IMR-90 (cell line): ENCODE measurements around the gene SERPINE2. TPM values are rescaled to one million over a fixed set of nuclear protein-coding genes. Genes with fewer than 3 reads are reported as not detected.

ENCODE experiments used
- ATAC-seq: fragments of 200-7000 bp; cut with Tn5 transposase; 2 replicates; pipeline ENCODE4 v1.9.1; 2020; ENCODE audit warnings: low read depth, mild to moderate bottlenecking, moderate library complexity
- BruUV-seq: library from RNA; stranded (reverse); fragments of 400-500 nt; replicated peaks from 2 replicates; lab custom pipeline; 2021; lab: Mats Ljungman, UMichigan
- CTCF ChIA-PET: fragments of 300-600 bp; formaldehyde crosslinking; extraction: SDS; loops from one replicate; lab custom pipeline; 2021; ENCODE audit warnings: antibody characterized with exemption; lab: Yijun Ruan, JAX
- POLR2A ChIA-PET: fragments of 300-600 bp; sonication (Branson Sonifier 250); formaldehyde crosslinking; loops from one replicate; lab custom pipeline; 2022; ENCODE audit warnings: antibody characterized with exemption; ENCODE audit not compliant: unreplicated experiment; lab: Charles Lee
- DNase-seq: peaks from one replicate; pipeline ENCODE4 v3.0.0; 2013
- H2AFZ ChIP-seq: replicated peaks from 2 replicates; pipeline ENCODE3; 2013; ENCODE audit warnings: low read length, mild to moderate bottlenecking; ENCODE audit not compliant: poor library complexity
- H2AK5ac ChIP-seq: 2 replicates; pipeline ENCODE4 v1.6.1; 2013; ENCODE audit warnings: low read depth, low read length, inconsistent platforms
- H2AK9ac ChIP-seq: replicated peaks from 2 replicates; pipeline ENCODE3; 2013; ENCODE audit warnings: mild to moderate bottlenecking, low read depth, low read length, moderate library complexity; ENCODE audit not compliant: poor library complexity
- H2BK120ac ChIP-seq: 2 replicates; pipeline ENCODE4 v1.6.1; 2013; ENCODE audit warnings: low read depth, low read length, inconsistent platforms
- H2BK15ac ChIP-seq: 3 replicates; pipeline ENCODE4 v1.6.1; 2013; ENCODE audit warnings: low read depth, low read length, inconsistent platforms
- H2BK20ac ChIP-seq: 2 replicates; pipeline ENCODE4 v1.6.1; 2013; ENCODE audit warnings: low read depth, mild to moderate bottlenecking, inconsistent platforms, low read length, moderate library complexity
- H2BK5ac ChIP-seq: 2 replicates; pipeline ENCODE4 v1.6.1; 2013; ENCODE audit warnings: mild to moderate bottlenecking, low read depth, low read length, inconsistent platforms; ENCODE audit not compliant: poor library complexity, severe bottlenecking
- H3K14ac ChIP-seq: replicated peaks from 2 replicates; pipeline ENCODE4 v1.6.1; 2013; ENCODE audit warnings: low read depth, low read length, inconsistent platforms
- H3K18ac ChIP-seq: 2 replicates; pipeline ENCODE4 v1.6.1; 2013; ENCODE audit warnings: low read depth, low read length, control low read depth
- H3K23ac ChIP-seq: 2 replicates; pipeline ENCODE4 v1.6.1; 2013; ENCODE audit warnings: low read depth, low read length, inconsistent platforms
- H3K27ac ChIP-seq: 2 replicates; pipeline ENCODE4 v1.5.1; 2013; ENCODE audit warnings: mild to moderate bottlenecking, control low read depth, low read length; ENCODE audit not compliant: insufficient read depth
- H3K27me3 ChIP-seq: 2 replicates; pipeline ENCODE4 v1.6.1; 2013; ENCODE audit warnings: low read length; ENCODE audit not compliant: control insufficient read depth, insufficient read depth
- H3K36me3 ChIP-seq: 2 replicates; pipeline ENCODE4 v1.6.1; 2013; ENCODE audit warnings: low read length, mixed read lengths; ENCODE audit not compliant: control insufficient read depth, insufficient read depth
- H3K4ac ChIP-seq: 2 replicates; pipeline ENCODE4 v1.6.1; 2013; ENCODE audit warnings: low read depth, low read length, inconsistent platforms
- H3K4me1 ChIP-seq: 2 replicates; pipeline ENCODE4 v1.6.1; 2013; ENCODE audit warnings: low read length, mixed read lengths; ENCODE audit not compliant: control insufficient read depth, insufficient read depth
- H3K4me2 ChIP-seq: 2 replicates; pipeline ENCODE4 v1.6.1; 2013; ENCODE audit warnings: low read depth, mild to moderate bottlenecking, control low read depth, low read length, moderate library complexity
- H3K4me3 ChIP-seq: 2 replicates; pipeline ENCODE4 v1.5.1; 2013; ENCODE audit warnings: low read depth, mild to moderate bottlenecking, control low read depth, low read length, moderate library complexity; ENCODE audit not compliant: insufficient read depth
- H3K56ac ChIP-seq: 2 replicates; pipeline ENCODE4 v1.6.1; 2013; ENCODE audit warnings: low read length, inconsistent platforms; ENCODE audit not compliant: insufficient read depth; ENCODE audit errors: extremely low read depth
- H3K79me1 ChIP-seq, 2 experiments: 2 replicates each; pipeline ENCODE4 v1.6.1; 2013; ENCODE audit warnings: low read length in 2 of 2, inconsistent platforms in 1 of 2, low read depth in 1 of 2
- H3K9ac ChIP-seq: 2 replicates; pipeline ENCODE4 v1.6.1; 2013; ENCODE audit warnings: low read depth, low read length, control low read depth
- H3K9me1 ChIP-seq: 2 replicates; pipeline ENCODE4 v1.6.1; 2013; ENCODE audit warnings: low read length, inconsistent platforms; ENCODE audit not compliant: insufficient read depth
- H3K9me3 ChIP-seq: 2 replicates; pipeline ENCODE4 v1.6.1; 2013; ENCODE audit warnings: low read length; ENCODE audit not compliant: control insufficient read depth, insufficient read depth
- H4K20me1 ChIP-seq: 2 replicates; pipeline ENCODE4 v1.6.1; 2013; ENCODE audit warnings: low read length, inconsistent platforms; ENCODE audit not compliant: insufficient read depth
- H4K5ac ChIP-seq: 2 replicates; pipeline ENCODE4 v1.6.1; 2013; ENCODE audit warnings: mild to moderate bottlenecking, low read depth, low read length, control low read depth
- H4K8ac ChIP-seq, 2 experiments: 2 replicates each; pipeline ENCODE4 v1.6.1; 2013; ENCODE audit warnings: low read depth in 2 of 2, low read length in 2 of 2, control low read depth in 1 of 2, inconsistent platforms in 1 of 2
- H4K91ac ChIP-seq: 2 replicates; pipeline ENCODE4 v1.6.1; 2013; ENCODE audit warnings: low read depth, low read length, inconsistent platforms; ENCODE audit not compliant: insufficient read depth
- ELK1 ChIP-seq: fragments of 150-350 bp; IDR thresholded peaks from 2 replicates; pipeline ENCODE4 v1.6.1; 2016; ENCODE audit warnings: low read depth, mild to moderate bottlenecking, low read length, moderate library complexity, borderline replicate concordance
- MAFK ChIP-seq: IDR thresholded peaks from 2 replicates; pipeline ENCODE4 v1.6.1; 2012; ENCODE audit warnings: low read depth, low read length, improper control_type of control experiment
- NFE2L2 ChIP-seq: fragments of 150-350 bp; IDR thresholded peaks from 2 replicates; pipeline ENCODE4 v1.6.1; 2016; ENCODE audit warnings: low read depth, mild to moderate bottlenecking, low read length
- POLR2A ChIP-seq: IDR thresholded peaks from 2 replicates; pipeline ENCODE4 v1.6.1; 2012; ENCODE audit warnings: mild to moderate bottlenecking, low read depth, low read length
- RAD21 ChIP-seq: IDR thresholded peaks from 2 replicates; pipeline ENCODE4 v1.6.1; 2012; ENCODE audit warnings: low read length, improper control_type of control experiment
- USF2 ChIP-seq: fragments of 150-350 bp; IDR thresholded peaks from 2 replicates; pipeline ENCODE4 v1.6.1; 2017; ENCODE audit warnings: mild to moderate bottlenecking, antibody characterized with exemption, low read length, low read depth
- WGBS, 2 experiments: methylation state at CpG; one replicate each; pipeline versions ENCODE4 v1.1.5 to v1.1.7; 2013; ENCODE audit warnings: missing lambda C conversion rate in 2 of 2; ENCODE audit not compliant: insufficient read length in 1 of 2; ENCODE audit errors: extremely low coverage in 2 of 2; 5-methylcytosine and 5-hydroxymethylcytosine counted together
- dilution Hi-C: fragments of 300-500 bp; cut with HindIII; formaldehyde crosslinking; loops from one replicate; pipeline ENCODE4 v1.14.3; 2018; ENCODE audit warnings: low sequenced_read_pairs; ENCODE audit not compliant: unreplicated experiment
- in situ Hi-C: fragments of 300-500 bp; cut with MboI; formaldehyde crosslinking; loops from 3 replicates; pipeline ENCODE4 v1.14.3; 2019; ENCODE audit warnings: low sequenced_read_pairs, inconsistent platforms, mixed read lengths
- intact Hi-C: fragments of 100-400 bp; cut with micrococcal nuclease; formaldehyde crosslinking; loops from 2 replicates; pipeline ENCODE4 v1.10.0; 2022
- polyA plus RNA-seq, 3 experiments: library from polyadenylated mRNA; depleted of rRNA; stranded (reverse); fragments of >200 nt; gene quantifications; 2 replicates each; pipeline ENCODE4 v1.2.3, GENCODE V29; 2012; ENCODE audit warnings: low replicate concordance in 1 of 3
- total RNA-seq: library from RNA; depleted of rRNA; stranded (reverse); fragments of >200 nt; gene quantifications from 2 replicates; pipeline ENCODE4 v1.2.3, GENCODE V29; 2012
- TF ChIP-seq, protein P1 (sequence below): conservative IDR thresholded peaks from 2 replicates; pipeline ENCODE4 v1.5.1; 2012; ENCODE audit warnings: mild to moderate bottlenecking, low read depth, low read length, improper control_type of control experiment

The SERPINE2 gene
- total and polyA plus RNA-seq, 2 of the 4 experiments (the other 2 are of a cell fraction), result 24.0 to 62.7 TPM

GRCh38 chr2:224040753-224041152 lies 1.7 kb upstream of the SERPINE2 start:
- Histone ChIP-seq H3K56ac (no peak overlapping the region), H3K4me2 (no peak overlapping the region), H3K18ac (no peak overlapping the region), H4K5ac (no peak overlapping the region), H3K4ac (no peak overlapping the region), H3K27me3 (peaks cover 15% of the 10 kb centered on the region), H2BK20ac (no peak overlapping the region), H4K20me1 (no peaks in the 10 kb centered on the region; the same call in 1 of the 2 replicates), H2AFZ (no peak overlapping the region), H4K8ac (no peak overlapping the region), H2AK5ac (0 out of 2 replicates have a peak overlapping the region, but pooled peaks have one; percentile 50), H2BK5ac (no peak overlapping the region), H3K27ac (no peak overlapping the region), H2BK120ac (no peak overlapping the region), H3K79me1 (peaks cover 5 to 17% of the 10 kb centered on the region in 2 experiments; a peak in 2 of 4 replicates), H3K23ac (no peak overlapping the region), H3K4me1 (peaks cover 15% of the 10 kb centered on the region), H3K9me3 (no peaks in the 10 kb centered on the region), H4K91ac (no peak overlapping the region), H3K9ac (no peak overlapping the region), H2AK9ac (no peak overlapping the region), H2BK15ac (no peak overlapping the region), H3K14ac (no peak overlapping the region), H3K9me1 (peaks cover 4% of the 10 kb centered on the region), H3K4me3 (no peak overlapping the region), H3K36me3 (no peaks in the 10 kb centered on the region)
- BruUV-seq, result no TSS peak
- TF ChIP-seq RAD21 (no peak), USF2 (no peak), NFE2L2 (no peak), MAFK (no peak), POLR2A (no peak), ELK1 (no peak)
- TF ChIP-seq, protein P1, sequence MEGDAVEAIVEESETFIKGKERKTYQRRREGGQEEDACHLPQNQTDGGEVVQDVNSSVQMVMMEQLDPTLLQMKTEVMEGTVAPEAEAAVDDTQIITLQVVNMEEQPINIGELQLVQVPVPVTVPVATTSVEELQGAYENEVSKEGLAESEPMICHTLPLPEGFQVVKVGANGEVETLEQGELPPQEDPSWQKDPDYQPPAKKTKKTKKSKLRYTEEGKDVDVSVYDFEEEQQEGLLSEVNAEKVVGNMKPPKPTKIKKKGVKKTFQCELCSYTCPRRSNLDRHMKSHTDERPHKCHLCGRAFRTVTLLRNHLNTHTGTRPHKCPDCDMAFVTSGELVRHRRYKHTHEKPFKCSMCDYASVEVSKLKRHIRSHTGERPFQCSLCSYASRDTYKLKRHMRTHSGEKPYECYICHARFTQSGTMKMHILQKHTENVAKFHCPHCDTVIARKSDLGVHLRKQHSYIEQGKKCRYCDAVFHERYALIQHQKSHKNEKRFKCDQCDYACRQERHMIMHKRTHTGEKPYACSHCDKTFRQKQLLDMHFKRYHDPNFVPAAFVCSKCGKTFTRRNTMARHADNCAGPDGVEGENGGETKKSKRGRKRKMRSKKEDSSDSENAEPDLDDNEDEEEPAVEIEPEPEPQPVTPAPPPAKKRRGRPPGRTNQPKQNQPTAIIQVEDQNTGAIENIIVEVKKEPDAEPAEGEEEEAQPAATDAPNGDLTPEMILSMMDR, result no peak
- ChIA-PET CTCF (interaction anchor here (1.0 kb wide), 1 partner anchor 46 kb away, joined by 3 read pairs; no protein-coding TSS in a partner anchor), POLR2A (no interaction called here)
- in situ Hi-C loops, result no loop called here
- WGBS, 2 experiments, result 80% methylated on average over 1 of the region's 3 CpGs; no CpG with 5 or more reads in 1 of the 2 experiments
- dilution Hi-C loops, result no loop called here
- ATAC-seq (no peak), DNase-seq (no peak)
- intact Hi-C loops, result no loop called here
